Breast epithelium (tissue), 4 donors: ENCODE measurements around the gene SCRT2. TPM values are rescaled to one million over a fixed set of nuclear protein-coding genes. Genes with fewer than 3 reads are reported as not detected.

ENCODE experiments used
- DNase-seq, 2 donors: peaks; one replicate each; pipeline ENCODE4 v3.0.0-alpha.2; 2019; ENCODE audit warnings: low spot score in 2 of 2
- H3K27ac ChIP-seq, 2 donors: fragments of 200-600 bp; sonication (generic) in 1 of 2; one replicate each; pipeline ENCODE4 v1.5.1; 2016 to 2019; ENCODE audit warnings: mild to moderate bottlenecking in 1 of 2
- H3K27me3 ChIP-seq, 2 donors: fragments of 200-600 bp; sonication (generic) in 1 of 2; one replicate each; pipeline versions ENCODE4 v1.5.1 to v1.6.0; 2017 to 2019; ENCODE audit warnings: control low read depth in 1 of 2, mild to moderate bottlenecking in 1 of 2
- H3K36me3 ChIP-seq: fragments of 200-600 bp; one replicate; pipeline ENCODE4 v1.5.1; 2019
- H3K4me1 ChIP-seq, 2 donors: fragments of 200-600 bp; sonication (generic); one replicate each; pipeline ENCODE4 v1.5.1; 2016 to 2019; ENCODE audit warnings: control low read depth in 1 of 2
- H3K4me3 ChIP-seq, 3 donors: fragments of 200-600 bp; sonication (generic); 1 replicate in 2 of 3; 2 replicates in 1 of 3; pipeline ENCODE4 v1.5.1; 2016 to 2019; ENCODE audit warnings: mild to moderate bottlenecking in 3 of 3, moderate library complexity in 2 of 3
- H3K9me3 ChIP-seq, 2 donors: fragments of 200-600 bp; sonication (generic) in 1 of 2; one replicate each; pipeline ENCODE4 v1.5.1; 2016 to 2019; ENCODE audit warnings: control low read depth in 1 of 2
- CTCF ChIP-seq, 3 donors: fragments of 450-650 bp; IDR thresholded peaks; one replicate each; pipeline ENCODE4 v1.5.1; 2016 to 2017; ENCODE audit warnings: antibody characterized with exemption in 3 of 3, mild to moderate bottlenecking in 3 of 3, moderate library complexity in 3 of 3
- POLR2A ChIP-seq: fragments of 450-650 bp; IDR thresholded peaks from one replicate; pipeline ENCODE4 v1.6.1; 2016; ENCODE audit warnings: antibody characterized with exemption, mild to moderate bottlenecking, moderate library complexity
- POLR2AphosphoS5 ChIP-seq, 3 donors: sonication (generic); formaldehyde crosslinking; IDR thresholded peaks; one replicate each; pipeline ENCODE4 v1.6.1; 2017; ENCODE audit warnings: antibody characterized with exemption in 3 of 3
- intact Hi-C: fragments of 100-400 bp; cut with DNase I; formaldehyde crosslinking; loops from one replicate; pipeline ENCODE4 v1.15.1; 2023; ENCODE audit warnings: low total_unique reads
- total RNA-seq, 3 donors: library from RNA; depleted of rRNA; stranded (reverse); fragments of >200 nt; gene quantifications; one replicate each; pipeline ENCODE4 v1.1.0, GENCODE V29; 2016

Gene SCRT2
- total RNA-seq, 3 donors from 2014 or later: not detected

GRCh38 chr20:635028-635892 lies 40.3 kb downstream of the SCRT2 start:
- no peaks in the 10 kb centered on the region for H3K27me3 ChIP-seq
- intact Hi-C loops: no loop called here

GRCh38 chr20:634148-634925 lies 41.3 kb downstream of the SCRT2 start:
- Histone ChIP-seq H3K4me3 (no peak overlapping the region), H3K27ac (no peak overlapping the region), H3K27me3 (no peaks in the 10 kb centered on the region), H3K4me1 (no peaks in the 10 kb centered on the region), H3K9me3 (no peaks in the 10 kb centered on the region), H3K36me3 (no peaks in the 10 kb centered on the region)
- TF ChIP-seq POLR2A (no peak), CTCF (IDR thresholded peaks at IDR 0.05) (no peak), POLR2AphosphoS5 (IDR thresholded peaks at IDR 0.05) (no peak)
- intact Hi-C loops: no loop called here
- DNase-seq: no peak

More at GRCh38 chr20:635028-635892, 40.3 kb downstream of the SCRT2 start:
- TF ChIP-seq POLR2AphosphoS5 (IDR thresholded peaks at IDR 0.05) (no peak), CTCF (IDR thresholded peaks at IDR 0.05) (no peak), POLR2A (no peak)
- Histone ChIP-seq H3K4me1 (no peaks in the 10 kb centered on the region), H3K4me3 (no peak overlapping the region), H3K36me3 (no peaks in the 10 kb centered on the region), H3K27ac (no peak overlapping the region), H3K9me3 (no peaks in the 10 kb centered on the region)
- no peak for DNase-seq

GRCh38 chr20:631101-631500 lies 44.5 kb downstream of the SCRT2 start:
- no peaks in the 10 kb centered on the region for H3K9me3 ChIP-seq
- H3K27me3 ChIP-seq: no peaks in the 10 kb centered on the region
- no peaks in the 10 kb centered on the region for H3K4me1 ChIP-seq
- H3K4me3 ChIP-seq: no peak overlapping the region
- no peaks in the 10 kb centered on the region for H3K36me3 ChIP-seq
- no peak overlapping the region for H3K27ac ChIP-seq
- no peak for TF ChIP-seq POLR2AphosphoS5 (IDR thresholded peaks at IDR 0.05)
- no peak for TF ChIP-seq CTCF (IDR thresholded peaks at IDR 0.05)
- no peak for TF ChIP-seq POLR2A
- intact Hi-C loops: no loop called here
- DNase-seq: no peak

- Histone ChIP-seq H3K4me1 (no peaks in the 10 kb centered on the region), H3K4me3 (no peak overlapping the region), H3K9me3 (no peaks in the 10 kb centered on the region), H3K36me3 (no peaks in the 10 kb centered on the region), H3K27ac (no peak overlapping the region), H3K27me3 (peaks cover 0 to 12% of the 10 kb centered on the region in 2 donors)
- TF ChIP-seq POLR2AphosphoS5 (IDR thresholded peaks at IDR 0.05): no peak
- TF ChIP-seq CTCF (IDR thresholded peaks at IDR 0.05): no peak
- intact Hi-C loops: no loop called here
- DNase-seq: no peak
Observed at GRCh38 chr20:626579-626978, 49.0 kb downstream of the SCRT2 start.
